ENCODE results near the gene FAM149A.

DNA sequence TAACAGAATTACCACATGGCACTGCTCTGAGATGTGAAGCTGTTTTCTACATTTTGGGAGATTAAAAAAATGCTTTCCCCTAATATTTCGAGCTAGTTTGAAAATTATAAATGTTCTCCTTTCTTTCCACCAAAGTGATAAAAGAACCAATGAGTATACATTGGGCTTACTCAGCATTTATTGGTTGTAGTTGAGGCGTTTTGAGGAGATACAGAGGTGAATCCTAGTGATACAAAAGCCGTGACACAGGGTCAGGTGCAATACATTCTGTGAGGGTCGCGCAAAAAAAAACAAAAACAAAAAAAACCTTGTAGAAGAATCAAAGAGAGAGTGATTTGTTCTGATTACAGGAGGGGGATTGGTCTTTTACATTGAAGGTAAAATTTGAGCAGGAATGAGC is 54.5 kb downstream of the FAM149A start:
- TF ChIP-seq POLR2A (IDR thresholded peaks at IDR 0.05): no peak
- TF ChIP-seq, protein P1, sequence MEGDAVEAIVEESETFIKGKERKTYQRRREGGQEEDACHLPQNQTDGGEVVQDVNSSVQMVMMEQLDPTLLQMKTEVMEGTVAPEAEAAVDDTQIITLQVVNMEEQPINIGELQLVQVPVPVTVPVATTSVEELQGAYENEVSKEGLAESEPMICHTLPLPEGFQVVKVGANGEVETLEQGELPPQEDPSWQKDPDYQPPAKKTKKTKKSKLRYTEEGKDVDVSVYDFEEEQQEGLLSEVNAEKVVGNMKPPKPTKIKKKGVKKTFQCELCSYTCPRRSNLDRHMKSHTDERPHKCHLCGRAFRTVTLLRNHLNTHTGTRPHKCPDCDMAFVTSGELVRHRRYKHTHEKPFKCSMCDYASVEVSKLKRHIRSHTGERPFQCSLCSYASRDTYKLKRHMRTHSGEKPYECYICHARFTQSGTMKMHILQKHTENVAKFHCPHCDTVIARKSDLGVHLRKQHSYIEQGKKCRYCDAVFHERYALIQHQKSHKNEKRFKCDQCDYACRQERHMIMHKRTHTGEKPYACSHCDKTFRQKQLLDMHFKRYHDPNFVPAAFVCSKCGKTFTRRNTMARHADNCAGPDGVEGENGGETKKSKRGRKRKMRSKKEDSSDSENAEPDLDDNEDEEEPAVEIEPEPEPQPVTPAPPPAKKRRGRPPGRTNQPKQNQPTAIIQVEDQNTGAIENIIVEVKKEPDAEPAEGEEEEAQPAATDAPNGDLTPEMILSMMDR (IDR thresholded peaks at IDR 0.05 in 4 of 5, conservative IDR thresholded peaks at IDR 0.05 in 1 of 5): no peak
